Uterus (tissue), 4 donors: Measurements from ENCODE around the gene MLLT11. TPM values are rescaled to one million over a fixed set of nuclear protein-coding genes. Genes with fewer than 3 reads are reported as not detected.

Experiments
- DNase-seq, 2 donors: peaks; one replicate each; pipeline ENCODE4 v3.0.0-alpha.2; 2019 to 2020
- H3K27ac ChIP-seq, 2 donors: fragments of 200-600 bp; sonication (generic); 1 replicate in 1 of 2; 2 replicates in 1 of 2; pipeline ENCODE4 v1.5.1; 2016 to 2018
- H3K27me3 ChIP-seq, 2 donors: fragments of 200-600 bp; sonication (generic); one replicate each; pipeline ENCODE4 v1.5.1; 2018 to 2019; ENCODE audit warnings: control low read depth in 1 of 2
- H3K36me3 ChIP-seq, 2 donors: fragments of 200-600 bp; sonication (generic); one replicate each; pipeline ENCODE4 v1.5.1; 2019; ENCODE audit warnings: control low read depth in 1 of 2
- H3K4me1 ChIP-seq, 2 donors: fragments of 200-600 bp; sonication (generic); one replicate each; pipeline ENCODE4 v1.5.1; 2018 to 2019; ENCODE audit warnings: control low read depth in 1 of 2
- H3K4me3 ChIP-seq, 2 donors: fragments of 200-600 bp; sonication (generic); 1 replicate in 1 of 2; 2 replicates in 1 of 2; pipeline ENCODE4 v1.5.1; 2018 to 2019; ENCODE audit warnings: mild to moderate bottlenecking in 1 of 2
- H3K9me3 ChIP-seq, 2 donors: fragments of 200-600 bp; sonication (generic); one replicate each; pipeline ENCODE4 v1.5.1; 2019; ENCODE audit warnings: control low read depth in 1 of 2
- POLR2A ChIP-seq, 2 donors: fragments of 450-650 bp; IDR thresholded peaks; one replicate each; pipeline ENCODE4 v1.6.1; 2016; ENCODE audit warnings: antibody characterized with exemption in 2 of 2, mild to moderate bottlenecking in 1 of 2, moderate library complexity in 1 of 2
- intact Hi-C: fragments of 100-400 bp; cut with DNase I; formaldehyde crosslinking; loops from one replicate; pipeline ENCODE4 v1.15.1; 2023; ENCODE audit warnings: low total_unique reads
- total RNA-seq, 4 donors: library from RNA; depleted of rRNA in 3 of 4; stranded (reverse); fragments of >200 nt in 3 of 4; gene quantifications; one replicate each; pipeline versions ENCODE4 v1.1.0 to v1.2.4, GENCODE V29; 2014 to 2023
- TF ChIP-seq, protein P1 (sequence below), 4 experiments: fragments of 200-600 bp in 2 of 4; fragments of 450-650 bp in 2 of 4; sonication (generic) in 2 of 4; IDR thresholded peaks; one replicate each; pipeline ENCODE4 v1.5.1; 2016 to 2019; ENCODE audit warnings: antibody characterized with exemption in 4 of 4, mild to moderate bottlenecking in 2 of 4, moderate library complexity in 1 of 4
- donor health status: DM: yes; HTN: yes; CAD: no.

MLLT11 gene, protein sequence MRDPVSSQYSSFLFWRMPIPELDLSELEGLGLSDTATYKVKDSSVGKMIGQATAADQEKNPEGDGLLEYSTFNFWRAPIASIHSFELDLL
- 10 to 100 TPM in 1 of 4 donors, 1 to 10 TPM in 3; 1.3 to 10.6 (median 5.6) TPM for total RNA-seq

DNA sequence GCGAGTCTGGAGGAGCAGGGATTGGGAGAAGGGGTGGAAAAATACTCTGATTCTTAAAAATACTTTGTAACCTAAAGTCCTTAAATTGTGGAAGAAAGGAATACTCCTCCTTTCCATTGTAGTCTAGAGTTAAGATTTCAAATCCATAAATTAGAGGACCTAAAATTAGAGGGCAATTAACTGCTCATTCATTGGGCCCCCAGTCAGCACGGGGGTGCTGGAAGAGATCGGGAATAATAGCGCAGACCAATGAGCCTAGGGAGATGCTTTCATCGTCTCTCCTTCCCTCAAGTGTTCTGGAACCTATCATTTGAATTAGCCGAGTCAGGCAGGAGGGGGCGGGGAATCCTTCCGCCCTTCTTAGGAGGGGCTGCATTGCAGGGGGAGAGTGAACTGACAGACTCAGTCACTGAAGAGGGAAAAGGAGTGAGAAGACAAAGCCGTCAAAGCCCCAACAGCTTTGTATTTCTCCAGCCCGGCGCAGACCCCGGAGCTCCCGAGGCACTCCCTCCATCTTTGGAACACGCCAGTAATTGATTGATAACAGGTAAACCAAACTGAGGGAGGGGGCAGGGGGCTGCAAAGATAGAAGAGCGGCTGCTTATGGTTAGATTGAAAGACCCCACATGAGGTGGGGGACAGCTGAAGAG lies at the start of gene MLLT11:
Gene MLLT11 (plus strand): TSS at position 391 of the 650 bp plus-strand sequence. CDS start 6,828 bp downstream, outside the sequence.
- Histone ChIP-seq H3K4me1 (peaks cover 0 to 12% of the 10 kb centered on the region in 2 donors), H3K4me3 (peak within 1 kb of the TSS; percentile 88 to 98), H3K27ac (peak within 1 kb of the TSS; percentile 93 to 95), H3K9me3 (no peaks in the 10 kb centered on the region), H3K36me3 (no peaks in the 10 kb centered on the region), H3K27me3 (no peaks in the 10 kb centered on the region)
- peak; percentile 68 to 81 for DNase-seq
- intact Hi-C loops, result no loop called here
- peak; percentile 39 to 48 for TF ChIP-seq POLR2A (IDR thresholded peaks at IDR 0.05)
- TF ChIP-seq, protein P1, sequence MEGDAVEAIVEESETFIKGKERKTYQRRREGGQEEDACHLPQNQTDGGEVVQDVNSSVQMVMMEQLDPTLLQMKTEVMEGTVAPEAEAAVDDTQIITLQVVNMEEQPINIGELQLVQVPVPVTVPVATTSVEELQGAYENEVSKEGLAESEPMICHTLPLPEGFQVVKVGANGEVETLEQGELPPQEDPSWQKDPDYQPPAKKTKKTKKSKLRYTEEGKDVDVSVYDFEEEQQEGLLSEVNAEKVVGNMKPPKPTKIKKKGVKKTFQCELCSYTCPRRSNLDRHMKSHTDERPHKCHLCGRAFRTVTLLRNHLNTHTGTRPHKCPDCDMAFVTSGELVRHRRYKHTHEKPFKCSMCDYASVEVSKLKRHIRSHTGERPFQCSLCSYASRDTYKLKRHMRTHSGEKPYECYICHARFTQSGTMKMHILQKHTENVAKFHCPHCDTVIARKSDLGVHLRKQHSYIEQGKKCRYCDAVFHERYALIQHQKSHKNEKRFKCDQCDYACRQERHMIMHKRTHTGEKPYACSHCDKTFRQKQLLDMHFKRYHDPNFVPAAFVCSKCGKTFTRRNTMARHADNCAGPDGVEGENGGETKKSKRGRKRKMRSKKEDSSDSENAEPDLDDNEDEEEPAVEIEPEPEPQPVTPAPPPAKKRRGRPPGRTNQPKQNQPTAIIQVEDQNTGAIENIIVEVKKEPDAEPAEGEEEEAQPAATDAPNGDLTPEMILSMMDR (IDR thresholded peaks at IDR 0.05), result no peak

DNA sequence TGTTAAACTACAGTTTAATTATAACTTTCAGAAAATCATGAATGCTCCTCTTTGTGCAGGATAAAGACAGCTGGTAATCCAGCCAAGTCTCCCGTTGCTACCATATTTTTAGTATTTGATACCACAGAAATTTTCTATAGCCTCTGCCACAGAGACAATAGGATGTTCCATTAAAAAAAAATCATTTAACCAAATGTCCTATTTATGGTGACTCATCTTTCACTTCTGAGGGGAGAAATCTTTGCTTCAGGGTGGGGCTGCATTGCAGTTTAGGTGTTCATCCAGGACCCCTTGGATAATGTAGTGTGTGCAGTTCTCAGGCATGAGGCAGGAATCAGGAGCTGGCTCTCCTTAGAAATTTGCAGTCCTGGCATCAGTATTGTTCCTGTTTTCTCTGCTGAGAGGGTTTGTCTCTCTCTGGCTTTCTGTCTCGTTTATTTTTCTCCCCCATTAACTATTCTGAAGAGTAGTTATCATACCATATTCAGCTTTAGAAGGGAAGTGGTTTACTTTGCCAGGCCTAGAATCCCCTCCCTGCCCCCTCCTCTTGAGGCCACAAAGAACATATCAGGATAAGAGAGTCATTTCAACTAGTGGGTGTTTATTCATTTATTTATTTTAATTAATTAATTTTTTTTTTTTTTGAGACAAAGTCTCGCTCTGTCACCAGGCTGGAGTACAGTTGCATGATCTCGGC lies 48.9 kb upstream of the MLLT11 start:
- Histone ChIP-seq H3K9me3 (no peaks in the 10 kb centered on the region), H3K27me3 (no peaks in the 10 kb centered on the region), H3K36me3 (no peaks in the 10 kb centered on the region), H3K4me1 (no peaks in the 10 kb centered on the region), H3K4me3 (no peak overlapping the region), H3K27ac (no peak overlapping the region)
- intact Hi-C loops, result no loop called here
- TF ChIP-seq POLR2A (IDR thresholded peaks at IDR 0.05), result no peak
- TF ChIP-seq, protein P1 (IDR thresholded peaks at IDR 0.05), result no peak
- DNase-seq, result no peak

DNA sequence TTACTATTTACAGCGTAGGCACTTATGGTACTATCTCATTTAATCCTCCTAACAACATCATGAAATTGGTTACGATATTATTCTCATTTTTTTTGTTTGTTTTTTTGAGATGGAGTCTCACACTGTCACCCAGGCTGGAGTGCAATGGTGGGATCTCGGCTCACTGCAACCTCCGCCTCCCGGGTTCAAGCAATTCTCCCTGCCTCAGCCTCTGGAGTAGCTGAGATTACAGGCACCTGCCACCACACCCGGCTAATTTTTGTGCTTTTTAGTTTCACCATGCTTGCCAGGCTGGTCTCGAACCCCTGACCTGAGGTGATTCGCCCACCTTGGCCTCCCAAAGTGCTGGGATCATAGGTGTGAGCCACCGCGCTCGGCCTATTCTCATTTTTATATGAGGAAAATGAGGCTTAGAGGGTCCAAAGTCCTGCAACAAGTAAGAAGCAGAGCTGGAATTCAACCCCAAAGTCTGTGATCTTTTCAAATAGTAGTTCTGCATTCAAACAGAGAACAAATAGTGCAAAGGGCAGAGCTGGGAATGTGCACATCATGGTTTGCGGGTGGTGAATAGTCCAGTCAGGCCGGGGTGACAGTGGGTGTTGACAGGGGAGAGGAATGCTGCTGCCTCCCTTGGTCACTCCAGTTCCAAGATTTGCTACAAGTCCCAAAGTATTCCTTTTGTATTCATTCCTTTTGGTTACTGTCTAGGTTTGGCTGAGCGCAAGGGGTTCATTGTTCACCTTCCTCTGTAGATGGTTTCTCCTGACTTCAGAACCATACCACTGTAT lies 47.3 kb upstream of the MLLT11 start:
- TF ChIP-seq, protein P1 (IDR thresholded peaks at IDR 0.05), result no peak
- TF ChIP-seq POLR2A (IDR thresholded peaks at IDR 0.05), result no peak
- no peak overlapping the region for H3K27ac ChIP-seq

DNA sequence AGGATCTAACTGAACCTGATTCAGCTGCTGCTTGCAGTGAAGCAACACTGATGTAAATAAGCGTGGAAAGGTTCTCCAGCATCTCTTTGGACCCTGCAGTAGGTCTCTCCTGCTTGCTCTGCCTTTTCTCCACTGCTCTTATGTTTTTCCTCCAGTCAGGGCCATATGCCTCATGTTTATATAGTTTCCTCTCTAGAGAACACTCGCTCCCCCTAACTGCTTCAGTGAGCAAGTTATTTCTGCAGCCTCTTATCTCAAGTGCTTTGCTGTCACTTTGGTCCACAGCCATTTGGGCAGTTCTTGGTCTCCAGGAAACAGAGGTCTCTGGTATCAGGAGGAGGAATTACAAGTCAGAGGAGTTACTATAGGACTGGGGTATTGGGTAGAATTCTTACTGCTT lies 46.7 kb upstream of the MLLT11 start:
- Histone ChIP-seq H3K9me3 (no peaks in the 10 kb centered on the region), H3K4me3 (no peak overlapping the region), H3K27ac (no peak overlapping the region), H3K36me3 (no peaks in the 10 kb centered on the region), H3K27me3 (no peaks in the 10 kb centered on the region), H3K4me1 (no peaks in the 10 kb centered on the region)
- DNase-seq, result no peak
- intact Hi-C loops, result no loop called here
- TF ChIP-seq, protein P1 (IDR thresholded peaks at IDR 0.05), result no peak
- TF ChIP-seq POLR2A (IDR thresholded peaks at IDR 0.05), result no peak

More for the DNA sequence above, 47.3 kb upstream of the MLLT11 start:
- Histone ChIP-seq H3K36me3 (no peaks in the 10 kb centered on the region), H3K4me3 (no peak overlapping the region), H3K27me3 (no peaks in the 10 kb centered on the region), H3K4me1 (no peaks in the 10 kb centered on the region), H3K9me3 (no peaks in the 10 kb centered on the region)
- intact Hi-C loops, result no loop called here
- no peak for DNase-seq
